T-helper 2 cell treated with Interferon-gamma antibody and Interleukin-4, amounts not matched to agents 100 ng/mL and 5 ng/mL, for 36 hours (primary cell): ENCODE measurements around the gene CBX7. TPM values are rescaled to one million over a fixed set of nuclear protein-coding genes. Genes with fewer than 3 reads are reported as not detected.

Source experiments
- intact Hi-C: fragments of 100-400 bp; cut with micrococcal nuclease; formaldehyde crosslinking; loops from one replicate; pipeline ENCODE4 v1.15.1; 2023
- total RNA-seq: library from RNA; stranded (reverse); gene quantifications from 2 replicates; pipeline ENCODE4 v1.2.3, GENCODE V29; 2022

CBX7 gene
- total RNA-seq, 1 donor from 2014 or later, result 10.1 TPM

DNA sequence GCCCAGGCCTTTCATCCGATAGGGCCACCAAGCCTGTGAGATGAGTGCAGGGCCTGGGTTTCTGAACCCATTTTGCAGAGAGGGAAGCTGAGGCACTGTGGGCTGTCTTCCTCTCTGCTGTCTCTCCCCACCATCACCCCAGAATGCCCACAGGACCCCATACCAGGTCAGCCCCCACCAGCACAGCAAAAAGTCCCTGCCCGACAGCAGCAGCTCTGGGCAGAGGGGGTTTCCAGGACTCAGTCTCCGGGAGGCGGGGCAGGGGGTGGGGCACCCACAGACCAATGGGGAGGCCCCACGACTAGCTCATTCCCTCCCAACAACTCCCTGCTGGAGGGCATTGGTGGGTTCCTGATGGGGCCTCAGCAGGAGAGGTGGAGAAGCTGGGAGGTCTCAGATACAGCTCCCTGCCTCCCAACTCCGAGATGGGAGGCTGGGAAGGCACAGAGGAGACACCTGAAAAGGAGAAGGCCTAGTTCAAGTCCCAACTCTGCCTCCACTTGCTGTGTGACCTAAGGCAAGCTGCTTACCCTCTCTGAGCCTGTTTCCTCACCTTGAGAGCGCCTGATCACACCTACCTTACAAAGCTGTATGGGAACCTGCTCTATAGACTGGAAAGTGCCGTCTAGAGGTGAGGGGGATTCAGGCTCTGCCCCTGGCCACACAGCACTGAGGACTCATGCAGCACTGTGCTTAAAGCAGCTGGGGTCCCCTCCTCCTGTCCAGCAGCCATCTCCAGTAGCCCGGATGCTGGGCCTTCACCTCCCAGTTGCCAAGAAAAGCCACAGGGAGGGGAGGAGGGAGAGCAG, 3.5 kb downstream of the CBX7 start:
- intact Hi-C loops, result no loop called here

DNA sequence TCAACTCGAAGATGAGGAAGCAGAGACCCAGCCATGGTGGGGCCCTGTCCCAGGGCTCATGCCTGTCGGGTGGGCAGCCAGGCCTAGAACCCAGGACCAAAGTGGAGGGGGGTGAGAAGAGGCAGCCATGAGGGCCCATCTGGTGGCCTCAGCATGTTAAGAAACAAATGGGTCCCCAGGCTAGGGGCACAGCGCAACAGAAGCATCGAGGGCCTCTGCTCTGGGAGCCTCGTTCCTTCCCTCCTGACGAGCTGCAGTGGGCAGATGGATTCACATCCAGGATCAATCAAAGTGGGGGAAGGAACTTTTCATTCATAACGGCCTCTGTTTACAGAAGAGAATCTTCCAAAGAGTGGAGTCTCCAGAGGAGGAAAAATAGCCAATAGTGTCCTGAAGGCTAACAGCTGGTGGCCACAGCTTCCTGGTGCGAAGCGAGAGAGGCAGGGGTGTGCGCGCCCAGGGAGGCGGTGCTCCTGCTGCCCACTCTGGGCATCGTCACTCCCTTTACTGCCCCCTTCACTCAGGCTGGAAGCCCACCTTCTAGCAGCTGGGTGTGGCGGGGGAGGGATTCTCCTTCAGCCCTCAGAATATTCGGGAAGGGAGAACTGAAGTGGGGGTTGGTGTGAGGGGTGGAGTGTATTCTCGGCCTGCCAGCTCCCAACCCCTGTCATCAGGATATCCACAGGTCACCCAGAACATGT, 4.3 kb downstream of the CBX7 start:
- intact Hi-C loops, result no loop called here

DNA sequence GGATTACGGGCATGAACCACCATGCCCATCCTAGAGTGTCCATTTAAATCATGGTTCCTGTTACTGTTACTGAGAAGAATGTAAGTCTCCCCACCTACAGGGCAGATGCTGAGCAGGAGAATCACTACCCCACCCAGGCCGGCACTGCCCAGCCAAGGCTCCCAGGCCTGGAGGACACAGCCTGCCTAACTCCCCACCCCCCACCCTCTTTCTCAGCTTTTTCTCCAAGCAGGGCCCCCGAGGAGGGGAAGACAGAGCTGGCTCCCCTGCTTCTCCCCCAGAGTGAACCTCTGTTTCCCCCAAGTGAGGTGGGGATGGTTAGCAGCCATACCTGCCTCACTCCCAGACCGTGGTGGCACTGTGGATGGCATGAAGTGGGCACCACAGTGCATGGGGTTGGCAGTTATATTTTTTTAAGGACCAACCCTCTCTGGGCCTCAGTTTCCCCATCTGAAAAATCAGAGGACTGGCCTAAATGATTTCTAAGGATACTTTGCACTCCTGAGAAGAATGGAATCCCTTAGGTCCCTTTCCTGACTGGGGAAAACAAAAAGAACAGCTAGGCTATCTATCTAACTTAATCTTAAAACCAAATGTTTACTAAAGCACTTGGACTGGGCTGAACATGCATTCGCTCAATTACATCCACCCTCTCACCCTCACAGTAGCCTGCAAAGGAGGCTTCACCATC, 5.0 kb downstream of the CBX7 start:
- intact Hi-C loops, result no loop called here

DNA sequence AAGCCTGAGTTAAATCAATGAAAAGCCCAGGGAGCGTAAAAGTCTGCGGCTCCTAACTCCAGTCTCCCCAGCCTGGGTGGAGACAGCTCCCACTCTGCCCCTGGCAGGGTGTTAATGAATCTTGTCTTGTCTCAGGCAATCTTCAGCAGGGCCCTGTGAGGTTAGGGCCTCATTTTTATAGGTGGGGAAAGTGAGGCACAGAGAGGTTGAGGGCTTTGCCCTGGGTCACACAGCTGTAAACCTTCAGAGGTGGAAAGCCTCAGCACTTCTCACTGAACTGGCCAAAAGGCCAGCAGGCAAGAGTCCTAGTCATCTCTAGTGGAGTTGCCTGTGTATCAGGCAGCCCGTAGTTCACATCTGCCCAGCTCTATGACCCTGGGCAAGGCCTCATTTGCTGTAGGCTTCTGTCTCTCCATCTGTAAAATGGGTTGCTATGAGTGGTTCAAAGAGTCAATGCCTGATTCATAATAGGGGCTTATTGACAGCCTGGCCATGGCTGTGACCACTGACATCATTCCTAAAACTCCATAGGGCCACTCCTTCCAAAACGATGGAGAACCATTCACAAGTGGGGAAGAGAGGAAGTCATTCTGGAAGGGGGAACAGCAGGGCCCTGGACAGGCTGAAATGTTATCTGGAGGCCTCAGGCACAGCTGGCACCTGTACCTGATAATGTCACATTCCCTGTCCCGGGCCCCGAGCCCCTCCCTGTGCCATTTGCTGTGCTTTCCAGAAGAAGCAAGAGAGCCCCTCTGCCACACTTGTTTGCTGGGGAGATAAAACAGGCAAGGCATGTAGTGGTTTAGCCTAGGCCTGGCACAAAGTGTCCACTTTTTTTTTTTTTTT, 6.0 kb downstream of the CBX7 start:
- intact Hi-C loops, result no loop called here

DNA sequence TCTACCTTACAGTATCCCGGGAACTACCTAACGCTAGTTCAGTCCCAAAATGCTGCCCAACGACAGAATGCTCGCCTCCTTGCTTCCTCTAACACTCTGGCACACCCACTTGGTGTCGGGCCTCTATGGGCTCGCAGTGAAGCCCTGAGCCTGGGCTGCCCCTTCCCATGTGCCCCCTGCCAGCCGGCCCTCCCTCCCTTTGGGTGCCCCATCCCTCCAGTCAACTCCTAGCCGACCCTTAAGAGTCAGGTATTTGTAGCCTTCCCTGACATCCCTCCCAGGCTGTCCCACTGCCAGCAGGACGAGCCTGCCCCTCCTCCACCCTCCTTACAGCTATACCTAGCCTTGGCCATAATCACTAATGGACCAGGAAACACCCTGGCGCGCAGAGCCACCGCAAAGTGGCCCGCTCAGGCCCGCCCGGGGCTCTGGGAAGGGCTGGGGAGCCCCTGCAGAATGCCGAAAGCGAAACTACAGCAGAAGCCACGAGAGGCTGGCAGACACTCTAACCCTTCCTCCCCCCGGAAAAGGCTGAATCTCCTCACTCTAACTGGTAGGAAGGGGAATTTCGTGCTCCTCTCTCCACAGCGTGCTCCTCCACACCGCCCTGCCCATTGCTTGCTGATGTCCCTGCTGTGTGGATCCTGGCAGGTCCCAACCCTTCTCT, 8.2 kb downstream of the CBX7 start:
- intact Hi-C loops, result loop anchor here (1.0 kb wide), 1 partner anchor 8 kb away; the partner anchor contains the start of gene CBX7

DNA sequence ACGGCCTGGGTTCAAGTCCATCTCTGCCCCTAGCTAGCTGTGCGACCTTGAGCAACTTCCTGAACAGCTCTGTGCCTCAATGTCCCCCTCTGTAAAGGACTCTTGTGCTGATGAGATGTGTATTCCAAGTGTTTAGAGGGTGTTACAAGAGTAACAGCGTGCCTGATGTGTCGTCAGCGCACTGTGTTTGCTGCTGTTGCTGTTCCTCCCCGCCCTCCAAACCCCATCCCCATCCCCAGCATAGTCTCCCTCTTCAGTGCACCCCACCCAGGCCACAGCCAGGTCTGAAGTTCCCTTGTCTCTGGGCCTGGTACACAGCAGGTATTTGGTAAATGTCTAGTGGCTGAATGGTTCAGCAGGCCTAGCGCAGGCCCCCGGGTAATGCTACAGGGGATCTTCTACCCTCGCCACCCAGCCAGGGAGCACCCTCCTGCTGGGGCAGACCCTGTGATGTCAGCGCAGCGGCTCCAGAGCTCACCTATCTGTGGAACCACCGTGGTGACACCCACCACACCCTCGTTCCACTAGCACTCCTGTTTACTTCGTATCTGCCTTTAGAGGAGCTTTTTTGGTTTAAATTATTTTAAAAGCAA, 10.3 kb downstream of the CBX7 start:
- intact Hi-C loops, result no loop called here

DNA sequence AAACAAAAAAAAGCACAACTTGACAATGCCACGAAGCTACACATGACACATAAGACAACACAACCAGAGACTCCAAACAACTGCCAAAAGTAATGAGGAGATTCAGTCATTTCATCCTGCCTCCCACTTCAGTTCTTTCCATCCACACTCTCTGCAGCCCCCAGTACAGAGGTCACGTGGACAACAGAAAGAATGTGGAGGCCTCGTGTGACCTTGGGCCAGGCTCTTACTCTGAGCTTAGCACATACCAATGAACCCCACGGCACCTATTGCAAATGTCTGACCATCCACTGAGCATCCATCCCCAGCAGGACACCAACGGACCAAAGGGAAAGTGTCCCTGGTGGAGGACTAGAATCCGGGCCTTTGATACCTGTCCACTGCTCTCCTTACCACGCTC, 12.5 kb downstream of the CBX7 start:
- intact Hi-C loops, result no loop called here

DNA sequence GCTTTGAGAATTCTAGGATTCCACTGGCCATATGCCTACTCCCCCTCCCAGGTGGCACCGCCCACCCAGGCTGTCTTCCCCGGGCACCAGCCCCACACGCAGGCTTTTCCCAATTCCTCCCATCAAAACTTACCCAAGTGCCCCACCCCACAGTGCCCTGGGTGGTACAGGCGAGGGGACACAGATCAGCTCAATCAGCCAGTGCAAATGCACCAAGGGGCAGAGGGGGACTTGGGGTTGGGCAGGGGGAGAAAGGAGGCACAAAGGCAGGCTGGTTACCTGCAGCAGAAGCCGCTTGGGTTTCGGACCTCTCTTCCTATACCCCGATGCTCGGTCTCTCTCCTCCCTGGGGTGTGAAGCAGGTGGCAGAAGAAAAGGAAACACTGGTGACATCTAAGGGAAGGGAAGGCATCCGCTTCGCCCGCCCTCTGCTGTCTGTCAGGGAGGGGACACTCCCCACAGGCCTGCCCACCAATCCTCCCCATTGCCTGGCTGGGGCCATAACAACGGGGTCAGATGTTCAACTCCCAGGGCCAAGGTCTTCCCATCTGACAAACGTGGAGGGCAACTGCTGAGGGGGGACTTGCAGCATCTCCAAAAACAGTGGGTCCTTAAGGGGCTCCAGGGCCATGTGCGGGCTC, 14.0 kb downstream of the CBX7 start:
- intact Hi-C loops, result no loop called here

DNA sequence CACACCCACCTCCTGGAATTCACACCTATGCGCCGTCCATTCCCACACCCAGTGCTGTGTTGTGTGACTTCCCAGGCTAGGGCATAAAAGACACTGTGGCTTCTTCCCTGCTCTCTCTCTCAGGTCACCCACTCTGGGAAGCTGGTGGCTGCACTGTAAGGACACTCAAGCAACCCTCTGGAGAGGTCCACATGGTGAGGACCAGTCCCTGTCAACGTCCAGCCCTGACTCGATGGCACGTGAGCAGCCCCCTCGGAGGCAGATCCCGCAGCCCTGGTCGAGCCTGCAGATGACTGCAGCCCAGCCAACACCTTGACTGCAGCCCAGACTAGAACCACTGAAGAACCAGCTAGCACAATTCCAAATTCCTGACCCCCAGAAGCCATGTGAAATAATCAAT, 16.2 kb downstream of the CBX7 start:
- intact Hi-C loops, result no loop called here

DNA sequence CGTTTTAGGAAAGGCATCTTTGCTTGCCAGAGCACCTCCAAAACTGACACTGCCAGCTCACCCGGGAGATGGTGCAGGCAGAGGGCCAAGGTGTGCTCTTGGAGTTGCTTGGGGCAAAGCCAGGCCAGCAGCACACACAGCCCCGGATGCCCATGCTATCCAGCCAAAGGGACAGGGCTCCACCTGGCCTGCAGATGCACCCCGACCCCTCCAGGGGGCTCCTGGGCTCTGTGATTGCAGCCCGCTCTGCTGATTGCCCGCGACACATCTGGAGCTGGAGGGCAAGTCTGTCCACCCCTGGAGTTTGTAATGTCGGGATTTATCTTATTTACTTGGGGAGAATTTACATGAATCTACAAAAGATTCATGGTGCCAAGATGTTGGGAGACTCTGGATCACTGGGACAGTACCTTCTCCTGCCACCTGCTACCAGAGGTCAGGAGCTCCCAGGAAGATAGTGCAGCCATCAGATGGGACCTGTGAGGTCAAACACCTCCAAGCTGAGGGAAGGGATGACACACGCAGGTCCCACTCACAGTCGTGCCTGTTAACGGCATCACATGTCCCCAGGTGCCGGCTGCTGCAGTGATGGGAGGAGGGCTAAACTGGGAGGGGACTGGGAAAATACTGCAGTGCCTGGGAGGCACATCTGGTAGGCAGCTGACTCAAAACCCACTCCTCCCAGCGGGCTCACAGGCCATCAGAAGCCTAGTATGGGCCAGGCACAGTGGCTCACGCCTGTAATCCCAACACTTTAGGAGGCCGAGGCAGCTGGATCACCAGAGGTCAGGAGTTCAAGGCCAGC, 17.2 kb downstream of the CBX7 start:
- intact Hi-C loops, result no loop called here

DNA sequence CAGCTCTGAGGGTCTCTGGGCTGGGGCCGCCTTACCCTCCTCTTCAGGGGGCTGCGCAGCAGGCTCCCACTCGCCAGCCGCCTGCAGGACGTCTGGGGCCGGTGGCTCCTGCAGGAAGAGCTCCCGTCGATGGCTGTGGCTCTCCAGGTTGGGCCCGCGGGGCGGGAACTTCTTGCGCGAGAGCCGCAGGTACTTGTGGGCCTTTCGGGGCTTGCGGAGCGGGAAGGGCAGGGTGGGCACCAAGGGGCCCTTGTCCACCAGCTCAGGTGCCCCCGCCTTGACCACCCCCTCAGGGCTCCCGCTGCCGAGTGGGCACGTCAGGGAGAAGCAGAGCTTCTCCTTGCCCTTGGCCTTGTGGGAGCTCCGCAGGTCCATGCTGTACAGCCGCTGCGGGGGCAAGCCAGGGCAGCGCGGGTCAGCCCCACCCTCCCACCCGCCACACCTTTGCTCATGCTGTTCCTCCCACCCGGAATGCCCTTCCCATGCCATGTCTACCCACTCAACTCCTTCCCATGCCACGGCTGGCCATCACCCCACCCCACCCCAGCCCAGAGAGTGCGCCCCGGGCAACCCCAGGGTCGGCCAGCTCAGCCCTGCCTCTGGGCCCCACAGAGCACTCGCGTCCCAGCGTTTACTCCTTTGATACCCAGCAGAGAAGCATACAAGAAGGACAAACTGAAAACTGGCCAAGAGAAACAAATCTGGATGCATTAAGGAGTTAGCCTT, 18.0 kb downstream of the CBX7 start:
- intact Hi-C loops, result no loop called here

DNA sequence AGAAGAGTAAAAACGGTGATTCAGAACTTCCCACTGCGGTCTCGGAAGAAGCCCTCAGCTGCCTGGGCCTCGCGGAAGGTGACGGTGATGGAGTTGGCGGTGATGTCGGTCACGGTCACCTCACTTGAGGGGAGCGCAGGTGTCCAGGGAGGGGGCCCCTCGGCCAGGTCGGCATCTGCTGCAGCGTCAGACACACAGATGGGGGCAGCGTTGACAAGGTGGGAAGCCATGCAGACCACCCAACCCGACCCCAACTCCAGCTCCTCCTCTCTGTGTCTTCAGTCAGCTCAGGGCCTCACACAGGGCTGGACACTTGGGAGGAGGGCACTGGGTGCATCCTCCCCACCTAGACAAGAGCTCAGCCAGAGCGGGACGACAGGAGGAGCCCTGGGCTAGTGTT, 18.6 kb downstream of the CBX7 start:
- intact Hi-C loops, result no loop called here

DNA sequence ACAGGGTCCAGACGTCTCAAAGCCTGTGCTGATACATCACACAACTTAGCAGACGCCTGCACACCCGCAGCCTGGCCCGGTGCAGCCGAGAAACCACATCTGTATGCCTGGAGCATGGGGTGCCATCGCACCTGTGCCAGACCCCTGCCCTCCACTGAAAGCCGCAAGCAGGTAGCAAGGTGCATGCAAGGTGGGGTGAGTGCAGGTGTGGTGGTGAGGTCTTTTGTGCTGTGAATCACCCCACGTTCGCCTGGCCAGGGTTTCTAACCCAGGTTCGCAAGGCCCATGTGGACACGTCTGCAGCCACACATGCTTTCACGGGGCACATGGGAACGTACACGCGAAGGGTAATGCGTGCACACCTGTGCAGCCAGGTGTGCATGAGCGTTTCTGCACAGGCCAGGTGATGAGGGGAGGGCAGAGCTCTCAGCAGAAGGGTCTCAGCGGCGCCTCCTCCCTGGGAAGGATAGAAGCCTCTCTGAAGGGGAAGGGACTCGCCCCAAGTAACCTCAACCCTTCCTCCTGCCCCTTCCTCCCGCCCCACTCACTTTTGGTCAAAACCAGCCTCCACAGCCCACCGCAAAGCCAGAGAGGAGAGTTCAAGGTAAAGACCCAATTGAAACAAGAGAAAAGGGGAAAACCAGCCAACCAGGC, 19.5 kb downstream of the CBX7 start:
- intact Hi-C loops, result no loop called here

DNA sequence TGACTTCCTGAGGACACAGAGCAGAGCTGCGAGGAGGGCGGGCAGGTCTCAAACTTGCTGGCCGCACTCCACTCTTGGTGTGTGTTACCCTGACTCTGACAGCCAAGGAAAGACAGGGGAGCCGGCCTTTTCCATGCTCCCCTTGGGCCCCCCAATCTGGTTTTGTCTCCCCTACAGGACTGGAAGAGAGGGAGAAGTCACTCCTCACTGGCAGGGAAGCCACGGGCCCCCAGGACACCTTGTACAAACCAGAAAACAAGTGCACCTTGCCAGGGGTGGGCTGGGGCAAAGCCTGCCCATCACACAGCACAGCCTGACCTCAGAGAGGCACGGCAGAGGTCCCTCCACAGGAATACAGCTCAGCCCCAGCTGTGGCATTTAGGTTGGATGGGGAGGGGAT, 20.2 kb downstream of the CBX7 start:
- intact Hi-C loops, result no loop called here

DNA sequence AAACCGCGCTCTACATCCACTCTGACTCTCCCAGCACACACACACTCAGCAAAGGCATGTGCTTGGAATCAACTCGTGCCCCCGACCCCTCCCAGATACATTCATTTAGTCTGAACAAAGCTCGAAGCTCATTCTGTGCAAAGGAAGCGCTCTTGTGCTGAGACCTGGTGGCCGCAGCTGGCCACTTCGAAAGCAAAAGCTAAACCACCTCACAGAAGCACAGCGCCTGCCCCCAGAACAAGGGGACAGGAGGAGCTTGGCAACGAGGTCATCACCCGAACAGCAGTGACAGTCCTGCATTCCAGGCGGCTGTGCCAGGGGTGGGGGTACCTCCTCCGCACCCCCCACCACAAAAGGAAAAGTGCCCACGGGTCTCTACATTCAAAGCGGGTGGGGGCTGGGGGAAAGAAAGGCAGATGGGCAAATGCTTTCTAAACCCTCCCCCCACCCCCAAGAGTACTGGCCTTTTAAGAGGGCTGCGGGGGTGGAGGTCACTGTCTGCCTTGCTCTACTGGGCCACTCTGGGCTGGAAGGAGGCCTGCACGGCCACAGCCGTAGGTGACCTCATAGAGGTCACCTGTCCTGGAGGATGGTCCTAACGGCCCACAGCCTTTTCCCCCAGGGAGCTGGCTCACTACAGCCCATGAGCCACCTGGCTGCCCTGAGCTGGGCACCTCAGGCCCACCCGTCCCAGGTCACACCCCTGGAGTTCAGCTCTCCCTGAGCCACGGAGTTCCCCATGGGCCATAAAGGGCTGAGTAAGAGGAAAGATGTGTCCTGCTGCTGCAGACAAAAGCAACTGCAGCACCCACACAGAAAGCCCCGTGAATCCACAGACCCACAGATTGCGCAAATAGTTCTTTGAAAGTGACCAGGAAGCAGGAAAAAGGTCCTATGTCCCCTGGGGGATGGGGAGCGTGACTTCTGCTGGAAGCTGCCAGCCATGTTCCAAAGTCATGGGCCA, 21.3 kb downstream of the CBX7 start:
- intact Hi-C loops, result no loop called here

DNA sequence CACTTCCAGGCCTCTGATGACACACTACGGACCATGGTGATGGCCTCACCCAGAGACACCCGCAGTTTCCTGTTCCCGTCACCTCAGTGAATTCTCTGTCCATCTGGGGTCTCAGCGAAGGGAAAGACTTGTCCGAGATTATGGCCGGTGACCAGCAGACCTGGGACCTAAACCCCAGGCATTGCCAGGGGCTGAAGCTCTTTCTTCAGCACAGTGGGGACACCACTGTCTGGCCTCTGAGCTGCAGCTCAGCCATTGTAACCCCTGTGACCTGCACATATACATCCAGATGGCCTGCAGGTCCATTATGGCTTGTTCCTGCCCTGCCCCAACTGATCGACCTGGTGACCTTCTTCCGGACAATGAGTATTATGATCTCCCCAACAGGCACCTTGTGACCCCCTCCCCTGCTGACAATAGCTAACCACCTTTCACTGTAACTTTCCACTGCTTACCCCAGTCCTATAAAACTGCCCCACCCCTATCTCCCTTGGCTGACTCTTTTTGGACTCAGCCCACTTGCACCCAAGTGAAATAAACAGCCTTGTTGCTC, 22.3 kb downstream of the CBX7 start:
- intact Hi-C loops, result no loop called here
